Hepatocyte (in vitro differentiated cells): ENCODE data around the gene FRY.

Source experiments
- CTCF ChIP-seq: fragments of 200-600 bp; sonication (generic); IDR thresholded peaks from 2 replicates; pipeline ENCODE4 v1.5.1; 2016; ENCODE audit warnings: antibody characterized with exemption, mild to moderate bottlenecking; ENCODE audit not compliant: poor library complexity
- EZH2 ChIP-seq: fragments of 200-600 bp; sonication (generic); IDR thresholded peaks from 2 replicates; pipeline ENCODE4 v1.6.1; 2016; ENCODE audit warnings: antibody characterized with exemption, mild to moderate bottlenecking, borderline replicate concordance
- EZH2phosphoT487 ChIP-seq: fragments of 200-600 bp; sonication (generic); IDR thresholded peaks from one replicate; pipeline ENCODE4 v1.6.1; 2018; ENCODE audit warnings: antibody characterized with exemption, mild to moderate bottlenecking, low read depth, moderate library complexity; ENCODE audit not compliant: unreplicated experiment, severe bottlenecking

GRCh38 chr13:32142115-32142514, 110.5 kb downstream of the FRY start:
- TF ChIP-seq EZH2 (no peak), CTCF (no peak), EZH2phosphoT487 (no peak)
